Gastroesophageal sphincter (tissue), 3 donors: ENCODE measurements around the gene CRY2.

Experiments
- POLR2A ChIP-seq, 2 donors: fragments of 450-650 bp; IDR thresholded peaks; one replicate each; pipeline ENCODE4 v1.6.1; 2017; ENCODE audit warnings: antibody characterized with exemption in 2 of 2, mild to moderate bottlenecking in 2 of 2, moderate library complexity in 1 of 2
- POLR2AphosphoS5 ChIP-seq: sonication (generic); formaldehyde crosslinking; IDR thresholded peaks from one replicate; pipeline ENCODE4 v1.6.1; 2017; ENCODE audit warnings: antibody characterized with exemption
- TF ChIP-seq, protein P1 (sequence below), 4 experiments: fragments of 200-600 bp in 2 of 4; fragments of 450-650 bp in 2 of 4; sonication (generic) in 1 of 4; IDR thresholded peaks; one replicate each; pipeline ENCODE4 v1.5.1; 2017 to 2019; ENCODE audit warnings: antibody characterized with exemption in 4 of 4, mild to moderate bottlenecking in 2 of 4, moderate library complexity in 2 of 4

DNA sequence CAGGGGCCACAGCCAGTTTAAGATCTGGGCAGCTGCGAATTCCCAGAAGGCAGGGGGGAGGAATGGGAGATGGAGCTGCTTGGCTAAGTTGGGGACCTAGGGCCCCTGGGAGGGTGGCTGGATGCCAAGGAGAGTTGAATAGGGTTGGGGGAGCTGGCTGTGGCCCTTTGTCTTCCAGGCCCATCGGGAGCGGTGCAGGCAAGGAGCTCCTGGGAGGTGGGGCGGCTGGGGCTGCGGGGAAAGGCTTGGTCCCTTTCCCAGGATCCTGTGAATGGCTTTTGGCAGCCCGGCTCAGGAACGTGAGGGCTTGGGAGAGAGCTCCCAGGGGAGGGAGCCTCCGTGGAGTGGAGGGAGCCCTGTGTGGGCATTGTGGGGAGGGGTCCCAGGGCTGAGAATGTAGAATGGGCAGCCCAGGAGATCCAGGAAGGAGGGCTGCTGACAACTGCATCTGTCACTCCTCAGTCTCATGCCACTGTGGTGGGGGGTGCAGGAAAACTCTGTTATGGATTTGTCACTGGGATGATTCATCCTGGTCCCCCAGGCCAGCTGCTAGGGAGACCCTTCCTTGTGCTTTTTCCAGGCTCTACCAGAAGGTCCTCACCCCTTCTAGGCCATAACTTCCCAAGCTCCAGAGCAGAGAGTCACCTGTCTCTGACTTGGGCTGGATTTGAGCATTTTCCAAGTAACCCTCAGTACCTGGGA, 53.8 kb downstream of the CRY2 start:
- TF ChIP-seq, protein P1, sequence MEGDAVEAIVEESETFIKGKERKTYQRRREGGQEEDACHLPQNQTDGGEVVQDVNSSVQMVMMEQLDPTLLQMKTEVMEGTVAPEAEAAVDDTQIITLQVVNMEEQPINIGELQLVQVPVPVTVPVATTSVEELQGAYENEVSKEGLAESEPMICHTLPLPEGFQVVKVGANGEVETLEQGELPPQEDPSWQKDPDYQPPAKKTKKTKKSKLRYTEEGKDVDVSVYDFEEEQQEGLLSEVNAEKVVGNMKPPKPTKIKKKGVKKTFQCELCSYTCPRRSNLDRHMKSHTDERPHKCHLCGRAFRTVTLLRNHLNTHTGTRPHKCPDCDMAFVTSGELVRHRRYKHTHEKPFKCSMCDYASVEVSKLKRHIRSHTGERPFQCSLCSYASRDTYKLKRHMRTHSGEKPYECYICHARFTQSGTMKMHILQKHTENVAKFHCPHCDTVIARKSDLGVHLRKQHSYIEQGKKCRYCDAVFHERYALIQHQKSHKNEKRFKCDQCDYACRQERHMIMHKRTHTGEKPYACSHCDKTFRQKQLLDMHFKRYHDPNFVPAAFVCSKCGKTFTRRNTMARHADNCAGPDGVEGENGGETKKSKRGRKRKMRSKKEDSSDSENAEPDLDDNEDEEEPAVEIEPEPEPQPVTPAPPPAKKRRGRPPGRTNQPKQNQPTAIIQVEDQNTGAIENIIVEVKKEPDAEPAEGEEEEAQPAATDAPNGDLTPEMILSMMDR (IDR thresholded peaks at IDR 0.05), result no peak
- TF ChIP-seq POLR2A (IDR thresholded peaks at IDR 0.05) (no peak), POLR2AphosphoS5 (no peak)
